Right lobe of liver (tissue), 4 donors: Measurements from ENCODE around the gene MFAP2.
"Not testable (repeated sequence)": the region's sequence is repeated elsewhere in the genome, so short reads cannot be mapped to it uniquely, and the experiment has no call there.

ENCODE experiments used
- CTCF ChIP-seq, 4 donors: fragments of 200-600 bp in 3 of 4; fragments of 450-650 bp in 1 of 4; IDR thresholded peaks; one replicate each; pipeline versions ENCODE4 v1.5.1 to v1.8.0; 2016 to 2022; ENCODE audit warnings: antibody characterized with exemption in 4 of 4, mild to moderate bottlenecking in 2 of 4
- POLR2A ChIP-seq: fragments of 450-650 bp; IDR thresholded peaks from one replicate; pipeline ENCODE4 v1.6.1; 2017; ENCODE audit warnings: antibody characterized with exemption, mild to moderate bottlenecking
- donor health status: DM: no; HTN: no; CAD: no.
- donor health status: DM: no; HTN: no; CAD: no.
- donor health status: DM: no; HTN: yes; CAD: no.

- not testable (repeated sequence) for TF ChIP-seq CTCF (IDR thresholded peaks at IDR 0.05); POLR2A
Measured at GRCh38 chr1:16933945-16934344, 46.5 kb downstream of the MFAP2 start.
